ENCODE results near the gene SERPINB6.
"Not testable (repeated sequence)": the region's sequence is repeated elsewhere in the genome, so short reads cannot be mapped to it uniquely, and the experiment has no call there.

The SERPINB6 gene

DNA sequence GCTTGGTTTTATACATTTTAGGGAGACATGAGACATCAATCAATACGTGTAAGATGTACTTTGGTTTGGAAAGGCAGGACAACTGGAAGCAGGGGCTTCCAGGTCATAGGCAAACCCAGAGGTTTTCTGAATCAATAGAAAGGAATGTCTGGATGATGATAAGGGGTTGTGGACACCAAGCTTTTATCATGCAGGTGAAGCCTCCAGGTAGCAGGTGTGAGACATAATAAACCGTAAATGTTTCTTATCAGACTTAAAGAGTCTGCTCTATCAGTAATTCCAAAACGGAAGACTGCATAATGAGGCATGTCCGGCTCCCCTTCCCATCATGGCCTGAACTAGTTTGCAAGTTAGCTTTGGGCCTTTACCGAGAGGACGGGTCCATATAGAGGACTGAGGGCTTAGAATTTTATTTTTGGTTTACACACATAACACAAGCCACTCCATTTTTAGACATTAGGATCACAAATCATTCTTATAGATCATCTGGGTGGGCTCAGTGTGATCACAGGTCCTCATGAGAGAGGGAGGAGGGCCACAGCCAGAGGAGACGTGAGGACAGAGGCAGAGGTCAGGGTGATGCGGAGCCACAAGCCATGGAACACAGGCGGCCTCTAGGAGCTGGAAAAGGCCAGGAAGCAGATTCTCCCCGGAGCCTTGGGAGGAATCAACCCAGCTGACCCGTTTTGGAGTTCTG, 57.6 kb downstream of the SERPINB6 start:
- no peak for DNase-seq (ENCODE audit: low read depth, low spot score)

GRCh38 chr6:2911171-2911570, 60.2 kb downstream of the SERPINB6 start:
- no peak for DNase-seq (ENCODE audit: low read depth, low spot score)

- DNase-seq (ENCODE audit: low read depth, low spot score), result no peak
These were observed 61.6 kb downstream of the SERPINB6 start for GRCh38 chr6:2909718-2910117.

DNA sequence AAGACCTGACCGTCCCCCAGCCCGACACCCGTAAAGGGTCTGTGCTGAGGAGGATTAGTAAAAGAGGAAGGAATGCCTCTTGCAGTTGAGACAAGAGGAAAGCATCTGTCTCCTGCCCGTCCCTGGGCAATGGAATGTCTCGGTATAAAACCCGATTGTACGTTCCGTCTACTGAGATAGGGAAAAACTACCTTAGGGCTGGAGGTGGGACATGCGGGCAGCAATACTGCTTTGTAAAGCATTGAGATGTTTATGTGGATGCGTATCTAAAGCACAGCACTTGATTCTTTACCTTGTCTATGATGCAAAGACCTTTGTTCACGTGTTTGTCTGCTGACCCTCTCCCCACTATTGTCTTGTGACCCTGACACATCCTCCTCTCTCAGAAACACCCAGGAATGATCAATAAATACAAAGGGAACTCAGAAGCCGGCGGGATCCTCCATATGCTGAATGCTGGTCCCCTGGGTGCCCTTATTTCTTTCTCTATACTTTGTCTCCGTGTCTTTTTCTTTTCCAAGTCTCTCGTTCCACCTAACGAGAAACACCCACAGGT, 62.2 kb downstream of the SERPINB6 start:
- DNase-seq (ENCODE audit: low read depth, low spot score), result not testable (repeated sequence)

DNA sequence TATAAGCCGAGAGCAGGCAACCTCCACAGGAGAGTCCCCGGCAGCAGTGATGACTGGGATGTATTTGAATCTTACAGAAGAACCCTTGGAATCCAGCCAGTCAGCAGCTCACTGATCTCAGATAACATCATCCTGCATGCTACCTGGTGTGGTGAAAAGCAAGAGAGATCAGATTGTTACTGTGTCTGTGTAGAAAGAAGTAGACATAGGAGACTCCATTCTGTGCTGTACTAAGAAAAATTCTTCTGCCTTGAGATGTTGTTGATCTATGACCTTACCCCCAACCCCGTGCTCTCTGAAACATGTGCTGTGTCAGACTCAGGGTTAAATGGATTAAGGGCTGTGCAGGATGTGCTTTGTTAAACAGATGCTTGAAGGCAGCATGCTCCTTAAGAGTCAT, 62.9 kb downstream of the SERPINB6 start:
- DNase-seq (ENCODE audit: low read depth, low spot score), result not testable (repeated sequence)

- DNase-seq (ENCODE audit: low read depth, low spot score), result not testable (repeated sequence)
These were observed 67.8 kb downstream of the SERPINB6 start for GRCh38 chr6:2903411-2904185.

DNA sequence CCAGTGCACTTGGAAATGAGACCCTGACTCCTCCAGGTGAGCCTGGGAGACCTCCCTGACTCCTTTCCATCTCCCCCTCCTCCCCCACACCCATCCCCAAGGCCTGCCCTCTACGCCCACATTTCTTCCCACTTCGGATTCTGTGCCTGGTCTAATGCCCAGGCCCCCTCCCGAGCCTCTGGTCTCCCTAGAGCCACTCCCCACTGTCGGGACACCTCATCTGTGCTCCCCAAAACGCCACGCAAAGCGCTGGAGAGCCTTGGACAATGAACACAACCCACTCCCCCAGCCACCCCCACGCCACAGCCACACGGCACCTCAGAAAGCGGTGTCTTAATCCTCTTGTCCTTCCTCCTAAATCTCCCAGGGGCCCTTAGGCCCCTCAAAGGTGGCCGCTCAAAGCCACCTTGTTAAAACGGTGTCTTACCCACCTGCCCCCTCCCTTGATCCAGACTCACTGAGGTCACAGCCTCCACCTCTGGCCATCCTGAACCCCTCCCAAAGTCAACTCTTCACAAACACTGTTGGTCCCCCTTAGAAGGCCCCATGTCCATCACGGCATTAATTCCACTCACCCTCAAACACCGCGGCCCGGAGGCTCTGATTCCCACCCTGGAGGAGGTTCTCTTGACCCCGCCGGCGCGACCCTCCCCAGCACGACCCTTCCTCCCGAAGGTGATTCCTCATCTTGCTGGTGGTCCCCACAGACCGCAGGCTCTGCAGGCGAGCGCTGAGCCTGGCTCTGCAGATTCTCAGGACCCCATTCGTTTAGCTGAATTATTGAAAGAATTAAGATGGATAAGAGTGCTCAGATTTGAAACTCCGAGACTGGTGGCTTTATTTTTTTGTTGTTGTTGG, 69.5 kb downstream of the SERPINB6 start:
- not testable (repeated sequence) for DNase-seq (ENCODE audit: low read depth, low spot score)

- DNase-seq (ENCODE audit: low read depth, low spot score), result no peak
These were observed 70.3 kb downstream of the SERPINB6 start for GRCh38 chr6:2900821-2901644.

DNA sequence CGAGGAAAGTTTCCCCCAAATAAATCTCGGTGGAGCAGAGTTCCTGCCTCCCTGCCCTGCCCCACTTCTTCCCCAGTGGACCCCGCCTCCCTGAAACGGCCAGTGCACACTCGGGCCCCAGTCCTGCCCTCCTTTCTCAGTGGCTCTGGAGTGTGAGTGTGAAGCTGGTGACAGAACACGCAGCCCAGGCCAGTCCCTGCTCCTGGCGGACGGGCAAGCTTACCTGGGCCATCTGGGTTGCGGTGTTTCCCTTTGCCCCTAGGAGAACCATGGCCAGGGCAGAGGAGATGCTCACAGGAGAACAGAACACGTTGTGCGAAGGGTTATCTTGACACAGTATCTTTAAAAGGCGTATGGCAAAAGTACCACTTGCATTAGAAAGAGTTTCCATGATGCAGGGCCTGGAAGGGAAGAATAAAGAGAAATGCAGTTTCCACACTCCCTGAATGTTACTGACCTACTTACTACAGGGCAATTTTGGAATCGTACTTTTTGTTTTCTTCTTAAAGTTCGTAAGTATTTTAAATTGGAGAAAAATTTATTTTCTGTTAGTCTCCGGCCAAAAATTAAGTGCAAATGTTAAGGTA, 71.1 kb downstream of the SERPINB6 start:
- no peak for DNase-seq (ENCODE audit: low read depth, low spot score)

GRCh38 chr6:2899596-2899995, 71.8 kb downstream of the SERPINB6 start:
- no peak for DNase-seq (ENCODE audit: low read depth, low spot score)
